GM23248 (cell line): ENCODE data around the gene MGST2.

ENCODE experiments used
- EZH2 ChIP-seq: fragments of 200-600 bp; sonication (generic); IDR thresholded peaks from 2 replicates; pipeline ENCODE4 v1.6.1; 2018; ENCODE audit warnings: antibody characterized with exemption, mild to moderate bottlenecking; ENCODE audit not compliant: insufficient read depth, poor library complexity, severe bottlenecking
- EZH2phosphoT487 ChIP-seq: fragments of 200-600 bp; sonication (generic); IDR thresholded peaks from 2 replicates; pipeline ENCODE4 v1.6.1; 2018; ENCODE audit warnings: antibody characterized with exemption, moderate library complexity, mild to moderate bottlenecking, low read depth; ENCODE audit not compliant: insufficient read depth

DNA sequence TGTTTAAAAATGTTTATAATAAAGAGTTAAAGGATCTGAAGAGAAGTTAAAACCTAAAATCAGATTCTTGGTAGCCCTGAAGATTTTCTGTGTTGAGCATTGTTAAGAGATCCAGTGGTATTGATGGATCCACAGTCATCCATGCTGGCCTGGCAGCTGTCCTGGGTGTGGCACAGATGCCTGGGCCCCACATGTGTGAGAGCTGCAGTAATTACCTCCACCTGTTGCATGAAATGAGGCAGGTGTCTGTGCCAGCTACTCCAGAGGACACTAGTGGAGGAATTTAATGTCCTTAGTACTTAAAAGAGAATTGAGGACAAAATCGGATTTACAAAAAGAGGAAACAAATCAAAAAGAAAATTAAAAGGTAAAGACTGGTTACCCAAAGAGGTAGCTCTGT is 44.0 kb downstream of the MGST2 start:
- TF ChIP-seq EZH2 (no peak), EZH2phosphoT487 (no peak)
